ENCODE measurements around the gene ADGRL3.

GRCh38 chr4:61760820-61761219 lies 560.7 kb downstream of the ADGRL3 start:
- TF ChIP-seq CTCF (IDR thresholded peaks at IDR 0.05) (no peak), POLR2AphosphoS5 (IDR thresholded peaks at IDR 0.05) (no peak), EP300 (IDR thresholded peaks at IDR 0.05; ENCODE audit: low read depth) (no peak)

All from transverse colon (tissue), 4 donors.